ENCODE measurements around the gene ID3. TPM values are rescaled to one million over a fixed set of nuclear protein-coding genes. Genes with fewer than 3 reads are reported as not detected.

ID3 gene
- total RNA-seq, 1 donor from 2014 or later: 99.9 TPM

GRCh38 chr1:23582820-23583219 lies 23.5 kb upstream of the ID3 start:
- Histone ChIP-seq H3K9ac (no peak overlapping the region), H3F3A (ENCODE audit: low read depth) (no peaks in the 10 kb centered on the region), H4K20me1 (ENCODE audit: low read depth) (no peaks in the 10 kb centered on the region), H3K4me2 (no peak overlapping the region), H3K4me3 (no peak overlapping the region), H3K4me1 (no peaks in the 10 kb centered on the region), H2AFZ (replicated peaks) (no peak overlapping the region), H3K36me3 (no peaks in the 10 kb centered on the region), H3K27ac (no peak overlapping the region), H3K27me3 (no peaks in the 10 kb centered on the region), H3K79me2 (ENCODE audit: low read depth) (no peaks in the 10 kb centered on the region), H3K9me3 (ENCODE audit: low read depth) (no peaks in the 10 kb centered on the region)
- no peaks in the 10 kb centered on the region for H3K36me3 Mint-ChIP-seq
- no peak for DNase-seq (ENCODE audit: low spot score)
- no peak overlapping the region for H3K4me3 Mint-ChIP-seq
- H3K27ac Mint-ChIP-seq: peak overlapping the region; percentile 37
- TF ChIP-seq EZH2 (IDR thresholded peaks at IDR 0.05) (no peak), EZH2phosphoT487 (IDR thresholded peaks at IDR 0.05) (no peak), CTCF (IDR thresholded peaks at IDR 0.05) (no peak)
- no peaks in the 10 kb centered on the region for H3K9me3 Mint-ChIP-seq
- H3K4me1 Mint-ChIP-seq: peaks cover 14% of the 10 kb centered on the region
- peaks cover 4% of the 10 kb centered on the region for H3K27me3 Mint-ChIP-seq (ENCODE audit: insufficient read depth, low read depth)

GRCh38 chr1:23581219-23581618 lies 21.9 kb upstream of the ID3 start:
- peak overlapping the region; percentile 62 for H3K27ac ChIP-seq
- Mint-ChIP-seq H3K4me1 (peaks cover 27% of the 10 kb centered on the region), H3K27me3 (ENCODE audit: insufficient read depth, low read depth) (no peaks in the 10 kb centered on the region), H3K27ac (peak overlapping the region; percentile 89), H3K36me3 (no peaks in the 10 kb centered on the region), H3K4me3 (peak overlapping the region; percentile 50), H3K9me3 (no peaks in the 10 kb centered on the region)
- no peaks in the 10 kb centered on the region for H3F3A ChIP-seq (ENCODE audit: low read depth)
- no peak overlapping the region for H3K4me2 ChIP-seq
- no peak overlapping the region for H3K9ac ChIP-seq
- no peaks in the 10 kb centered on the region for H3K79me2 ChIP-seq (ENCODE audit: low read depth)
- no peaks in the 10 kb centered on the region for H3K27me3 ChIP-seq
- peak overlapping the region; percentile 27 for H2AFZ ChIP-seq (replicated peaks)
- H3K4me3 ChIP-seq: no peak overlapping the region
- no peaks in the 10 kb centered on the region for H4K20me1 ChIP-seq (ENCODE audit: low read depth)
- DNase-seq (ENCODE audit: low spot score): no peak
- no peaks in the 10 kb centered on the region for H3K9me3 ChIP-seq (ENCODE audit: low read depth)
- H3K4me1 ChIP-seq: no peaks in the 10 kb centered on the region
- no peaks in the 10 kb centered on the region for H3K36me3 ChIP-seq
- TF ChIP-seq EZH2 (IDR thresholded peaks at IDR 0.05) (no peak), CTCF (IDR thresholded peaks at IDR 0.05) (no peak), EZH2phosphoT487 (IDR thresholded peaks at IDR 0.05) (no peak)

GRCh38 chr1:23578997-23579363 lies 19.7 kb upstream of the ID3 start:
- Mint-ChIP-seq H3K27ac (no peak overlapping the region), H3K4me3 (peak overlapping the region; percentile 36), H3K27me3 (ENCODE audit: insufficient read depth, low read depth) (peaks cover 3% of the 10 kb centered on the region), H3K36me3 (no peaks in the 10 kb centered on the region), H3K4me1 (peaks cover 39% of the 10 kb centered on the region), H3K9me3 (no peaks in the 10 kb centered on the region)
- H3K9ac ChIP-seq: no peak overlapping the region
- TF ChIP-seq CTCF (IDR thresholded peaks at IDR 0.05): no peak
- no peak for TF ChIP-seq EZH2 (IDR thresholded peaks at IDR 0.05)
- no peak for TF ChIP-seq EZH2phosphoT487 (IDR thresholded peaks at IDR 0.05)
- H3K36me3 ChIP-seq: no peaks in the 10 kb centered on the region
- DNase-seq (ENCODE audit: low spot score): no peak
- no peak overlapping the region for H3K4me2 ChIP-seq
- no peaks in the 10 kb centered on the region for H3K27me3 ChIP-seq
- no peaks in the 10 kb centered on the region for H4K20me1 ChIP-seq (ENCODE audit: low read depth)
- no peak overlapping the region for H2AFZ ChIP-seq (replicated peaks)
- H3F3A ChIP-seq (ENCODE audit: low read depth): peaks cover 3% of the 10 kb centered on the region
- H3K79me2 ChIP-seq (ENCODE audit: low read depth): no peaks in the 10 kb centered on the region
- no peak overlapping the region for H3K4me3 ChIP-seq
- no peaks in the 10 kb centered on the region for H3K4me1 ChIP-seq
- H3K27ac ChIP-seq: no peak overlapping the region
- no peaks in the 10 kb centered on the region for H3K9me3 ChIP-seq (ENCODE audit: low read depth)

All from neural progenitor cell (in vitro differentiated cells).